ENCODE results near the gene LRCH1. TPM values are rescaled to one million over a fixed set of nuclear protein-coding genes. Genes with fewer than 3 reads are reported as not detected.

Gene LRCH1
- total RNA-seq, 2 experiments from 2014 or later = 16.7 to 27.8 TPM

GRCh38 chr13:46629811-46630413 is 76.9 kb downstream of the LRCH1 start:
- Histone ChIP-seq H3K9me3 (ENCODE audit: low read length) (no peaks in the 10 kb centered on the region), H2AFZ (ENCODE audit: low read length) (no peak overlapping the region), H3K27ac (ENCODE audit: low read depth, low read length, poor library complexity, severe bottlenecking) (no peak overlapping the region), H3K79me2 (ENCODE audit: insufficient read depth, low read depth, low read length) (peaks cover 83% of the 10 kb centered on the region), H3K4me3 (ENCODE audit: low read depth, low read length, poor library complexity, severe bottlenecking) (no peak overlapping the region), H4K20me1 (ENCODE audit: insufficient read depth, low read length) (no peaks in the 10 kb centered on the region), H3K4me2 (ENCODE audit: low read length) (no peak overlapping the region), H3K36me3 (ENCODE audit: insufficient read depth, low read length) (no peaks in the 10 kb centered on the region), H3K4me1 (ENCODE audit: insufficient read depth, low read length, poor library complexity, severe bottlenecking) (peaks cover 36% of the 10 kb centered on the region), H3K9me2 (ENCODE audit: insufficient read depth, low read length) (no peaks in the 10 kb centered on the region)
- ChIA-PET POLR2A (interaction anchor here (0.6 to 2.1 kb wide), 12 partner anchors 7 to 80 kb away, joined by 3 to 11 read pairs (median 5); no protein-coding TSS in a partner anchor), CTCF (ENCODE audit: unreplicated experiment) (interaction anchor here (0.7 kb wide), 1 partner anchor 10 kb away, joined by 3 read pairs; no protein-coding TSS in a partner anchor)
- no peak for TF ChIP-seq EZH2phosphoT487 (IDR thresholded peaks at IDR 0.05; ENCODE audit: borderline replicate concordance, low read depth, low read length)
- no peak for TF ChIP-seq CTCF (conservative IDR thresholded peaks at IDR 0.05; ENCODE audit: low read length)
- intact Hi-C loops (cut with micrococcal nuclease; ENCODE audit: unreplicated experiment) = no loop called here
- BruUV-seq (replicated peaks) = no TSS peak
- no peak for DNase-seq (ENCODE audit: low spot score)

- Histone ChIP-seq H3K4me2 (ENCODE audit: low read length) (0 out of 2 replicates have a peak overlapping the region, but pooled peaks have one; percentile 0), H3K4me3 (ENCODE audit: low read depth, low read length, poor library complexity, severe bottlenecking) (no peak overlapping the region), H3K4me1 (ENCODE audit: insufficient read depth, low read length, poor library complexity, severe bottlenecking) (peaks cover 29% of the 10 kb centered on the region), H3K36me3 (ENCODE audit: insufficient read depth, low read length) (no peaks in the 10 kb centered on the region), H4K20me1 (ENCODE audit: insufficient read depth, low read length) (no peaks in the 10 kb centered on the region), H3K27ac (ENCODE audit: low read depth, low read length, poor library complexity, severe bottlenecking) (no peak overlapping the region), H3K9me3 (ENCODE audit: low read length) (no peaks in the 10 kb centered on the region), H3K9me2 (ENCODE audit: insufficient read depth, low read length) (no peaks in the 10 kb centered on the region), H3K79me2 (ENCODE audit: insufficient read depth, low read depth, low read length) (peaks cover 79% of the 10 kb centered on the region), H2AFZ (ENCODE audit: low read length) (no peak overlapping the region)
- ChIA-PET CTCF (ENCODE audit: unreplicated experiment) (no interaction called here), POLR2A (interaction anchor here (0.6 to 2.1 kb wide), 10 partner anchors 8 to 548 kb away, joined by 3 to 11 read pairs (median 5); no protein-coding TSS in a partner anchor)
- no peak for DNase-seq (ENCODE audit: low spot score)
- TF ChIP-seq EZH2phosphoT487 (IDR thresholded peaks at IDR 0.05; ENCODE audit: borderline replicate concordance, low read depth, low read length) (no peak), CTCF (conservative IDR thresholded peaks at IDR 0.05; ENCODE audit: low read length) (no peak)
- no TSS peak for BruUV-seq (replicated peaks)
- intact Hi-C loops (cut with micrococcal nuclease; ENCODE audit: unreplicated experiment) = no loop called here
Measured at GRCh38 chr13:46630431-46631178, 77.6 kb downstream of the LRCH1 start.
